ENCODE results near the gene SNAP91.
A peak's percentile ranks its signal among the peaks of the same experiment; 100 is the strongest.

The SNAP91 gene

DNA sequence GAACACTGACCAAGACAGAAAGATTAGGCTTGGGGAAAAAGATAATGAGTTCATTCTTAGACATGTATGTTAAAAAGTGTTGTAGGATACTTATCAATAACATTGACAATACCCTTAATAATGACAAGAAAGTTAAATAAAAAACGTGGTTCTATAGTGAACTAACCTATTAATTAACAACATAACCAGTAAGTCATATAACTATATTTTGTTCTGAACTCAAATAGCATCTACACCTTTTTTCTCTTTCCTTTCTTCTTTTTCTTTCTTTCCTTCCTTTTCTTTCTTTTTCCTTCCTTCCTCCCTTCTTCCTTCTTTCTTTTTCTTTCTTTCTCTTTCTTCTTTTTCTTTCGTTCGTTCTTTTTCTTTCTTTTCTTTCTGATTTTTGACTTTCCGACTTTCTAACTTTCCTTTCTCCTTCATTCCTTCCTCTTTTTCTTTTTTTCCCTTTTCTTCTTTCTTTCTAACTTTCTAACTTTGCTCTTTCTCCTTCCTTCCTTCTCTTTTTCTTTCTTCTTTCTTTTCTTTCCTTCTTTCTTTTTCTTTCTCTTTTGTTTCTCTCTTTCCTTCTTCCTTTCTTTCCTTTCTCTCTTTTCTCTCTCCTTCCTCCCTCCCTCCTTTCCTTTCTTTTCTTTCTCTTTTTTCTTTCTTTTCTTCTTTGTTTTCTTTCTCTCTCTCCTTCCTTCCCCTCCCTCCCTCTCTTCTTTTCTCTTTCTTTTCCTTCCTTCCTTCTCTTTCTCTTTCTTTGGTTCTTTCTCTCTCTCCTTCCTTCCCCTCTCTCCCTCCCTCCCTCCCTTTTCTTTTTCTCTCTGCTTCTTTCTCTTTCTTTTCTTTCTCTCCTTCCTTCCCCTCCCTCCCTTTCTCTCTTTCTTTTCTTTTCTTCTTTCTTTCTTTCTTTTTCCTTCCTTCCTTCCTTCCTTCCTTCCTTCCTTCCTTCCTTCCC, 172.0 kb downstream of the SNAP91 start:
- no peak for DNase-seq

DNA sequence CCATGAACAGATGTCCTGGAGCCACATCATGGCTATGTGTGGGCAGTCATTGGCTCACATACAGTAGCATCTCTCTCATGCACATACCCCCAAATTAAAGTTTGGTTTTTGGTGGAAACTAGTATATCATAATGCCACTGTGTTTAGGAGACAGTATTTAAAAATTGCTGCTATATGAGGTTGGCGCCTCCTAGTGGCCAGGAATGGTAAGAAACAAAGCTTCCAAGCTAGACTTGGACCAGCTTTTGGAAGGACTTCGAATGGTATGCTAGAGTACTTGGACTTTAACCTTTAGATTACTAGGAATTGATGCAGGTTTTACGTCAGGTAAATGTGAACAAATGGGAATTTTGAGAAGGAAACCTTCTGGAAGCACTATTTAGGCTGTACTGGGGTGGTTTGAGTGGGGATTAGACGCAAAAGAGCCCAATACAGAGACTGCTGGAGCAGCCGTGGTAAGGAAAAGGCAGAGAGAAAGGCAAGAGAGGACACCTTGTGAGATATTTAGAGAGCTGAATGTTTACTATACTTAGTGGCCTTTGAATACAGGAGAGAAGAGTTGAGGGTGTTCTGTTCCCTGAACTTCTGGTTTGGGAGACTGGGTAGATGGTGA, 172.8 kb downstream of the SNAP91 start:
- DNase-seq = no peak

DNA sequence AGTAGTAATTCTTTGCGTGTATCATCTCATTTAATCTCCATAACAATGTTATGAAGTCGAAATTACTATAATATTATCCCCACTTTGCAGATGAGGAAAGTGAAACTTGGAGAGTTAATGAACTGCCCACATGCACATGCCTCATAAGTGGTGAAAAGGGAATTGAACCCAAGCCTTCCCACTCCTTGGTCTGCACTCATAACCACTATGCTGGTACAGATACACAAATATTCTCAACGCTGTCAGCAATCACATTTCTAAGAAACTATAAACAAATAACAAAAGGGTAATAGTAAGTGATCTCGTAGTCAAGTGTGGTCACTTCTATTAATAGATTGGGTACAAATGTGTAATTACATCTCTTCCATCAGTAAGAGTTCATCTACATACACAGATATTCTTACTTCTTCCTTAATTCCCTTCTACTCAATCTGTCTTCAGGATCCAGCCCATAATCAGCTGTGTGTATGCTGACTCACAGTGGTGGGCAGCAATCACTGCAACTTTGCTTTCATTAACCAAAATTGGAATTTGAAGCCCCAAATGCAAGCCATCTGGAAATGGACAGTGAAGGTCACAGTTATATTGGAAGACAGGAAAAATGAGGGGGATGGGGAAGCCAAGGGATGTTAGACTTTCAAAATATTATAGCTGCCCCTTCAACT, 190.0 kb downstream of the SNAP91 start:
- DNase-seq = no peak

DNA sequence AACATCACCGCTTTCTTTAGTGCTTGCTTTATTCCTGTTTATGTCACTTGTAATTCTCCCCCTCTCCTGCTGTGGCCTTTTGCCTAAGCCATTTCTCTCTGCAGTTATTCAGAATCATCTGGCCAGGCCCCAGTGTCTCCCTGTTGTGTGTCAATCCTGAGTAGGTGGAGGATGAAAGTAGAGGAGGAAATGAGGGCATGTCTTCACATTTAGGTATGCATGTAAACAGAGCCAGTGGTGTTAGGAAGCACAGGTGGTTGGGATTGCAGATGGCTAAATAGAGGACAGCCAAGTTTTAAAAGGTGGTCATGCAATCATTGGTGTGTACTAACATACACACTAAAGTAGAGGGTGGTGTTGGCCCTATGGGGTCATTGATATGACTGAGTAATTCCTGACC, 191.4 kb downstream of the SNAP91 start:
- DNase-seq = no peak

DNA sequence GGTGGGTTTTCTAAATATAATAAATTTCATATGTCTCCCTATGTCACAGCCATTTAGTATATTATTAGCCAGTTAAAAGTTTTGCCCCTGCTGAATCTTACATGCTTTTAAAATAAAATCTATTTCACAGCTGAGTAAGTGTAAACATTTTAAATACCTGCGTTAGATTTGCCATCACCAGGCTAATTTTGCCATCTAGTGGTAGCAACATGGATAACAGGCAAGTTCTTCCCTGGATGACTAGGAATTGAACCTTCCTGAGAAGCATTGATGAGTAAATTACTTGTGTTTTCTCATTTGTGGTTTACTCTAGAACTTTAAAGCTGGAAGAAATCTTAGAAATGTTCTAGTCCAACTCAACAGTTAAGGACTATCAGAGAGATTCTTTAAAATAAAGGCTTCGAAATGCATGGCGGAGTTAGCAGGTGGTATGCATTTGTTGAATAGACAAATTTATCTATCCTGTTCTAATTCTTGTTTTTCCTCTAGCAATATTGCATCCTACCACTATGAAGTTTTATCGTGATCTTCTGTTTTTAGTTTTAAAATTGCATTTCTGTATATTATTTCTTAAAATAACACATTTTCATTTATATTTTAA, 193.9 kb downstream of the SNAP91 start:
- DNase-seq = peak; percentile 6

DNA sequence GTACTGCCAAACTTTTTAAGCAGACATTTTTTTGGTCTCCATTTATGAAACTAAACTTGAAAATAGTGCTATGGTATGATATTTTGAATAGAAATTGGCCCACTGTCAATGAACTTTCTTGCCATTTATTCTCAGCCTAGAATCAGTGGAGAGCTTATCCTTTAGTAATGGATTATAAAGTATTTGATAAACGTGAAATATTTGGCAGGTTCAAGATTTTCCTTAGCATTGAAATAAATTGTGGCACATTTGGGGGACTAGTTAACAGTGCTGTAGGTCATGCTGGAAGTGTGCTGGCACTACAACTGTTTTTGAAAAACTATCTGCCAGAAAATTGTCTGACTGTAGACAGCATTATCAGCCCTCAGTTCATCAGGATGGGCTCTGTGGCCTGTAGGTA, 194.4 kb downstream of the SNAP91 start:
- DNase-seq = no peak

DNA sequence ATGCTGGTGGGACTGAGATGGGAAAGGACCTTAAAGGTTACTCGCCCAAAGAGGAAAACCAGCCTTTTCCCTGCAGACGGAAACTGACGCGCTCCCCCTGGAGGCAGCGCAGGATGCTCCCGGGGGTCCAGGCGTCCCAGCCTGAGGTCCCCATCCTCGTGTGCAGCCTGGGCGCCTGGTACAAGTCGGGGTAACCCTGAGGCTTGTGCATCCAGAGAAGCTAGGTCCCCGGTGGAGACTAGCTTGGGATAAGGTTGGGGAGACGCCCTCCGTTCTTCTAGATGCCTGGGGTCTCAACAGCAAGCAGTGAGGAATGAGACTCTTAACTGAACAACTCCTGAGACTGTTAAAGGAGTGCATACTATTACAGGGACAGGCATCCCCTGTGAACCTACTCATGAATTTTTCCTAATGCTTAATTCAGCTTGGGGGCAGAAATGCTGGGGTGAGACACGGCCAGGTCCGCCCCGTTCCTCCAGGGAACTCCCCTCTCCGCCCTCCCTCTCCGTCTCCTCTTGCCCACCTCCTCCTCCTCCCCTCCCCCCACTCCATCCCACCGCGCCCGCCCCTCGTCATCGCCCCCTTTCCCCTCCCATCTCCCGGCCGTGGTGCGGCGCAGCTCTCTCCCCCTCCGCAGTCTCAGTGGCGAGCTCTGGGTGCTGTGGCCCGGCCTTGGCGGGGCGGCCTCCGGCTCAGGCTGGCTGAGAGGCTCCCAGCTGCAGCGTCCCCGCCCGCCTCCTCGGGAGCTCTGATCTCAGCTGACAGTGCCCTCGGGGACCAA, 196.8 kb downstream of the SNAP91 start, which contains the start of gene PRSS35:
TSS of gene PRSS35 (plus strand) at position 634 of the 781 bp plus-strand sequence. CDS start 10,908 bp downstream, outside the sequence.
- DNase-seq = no peak

DNA sequence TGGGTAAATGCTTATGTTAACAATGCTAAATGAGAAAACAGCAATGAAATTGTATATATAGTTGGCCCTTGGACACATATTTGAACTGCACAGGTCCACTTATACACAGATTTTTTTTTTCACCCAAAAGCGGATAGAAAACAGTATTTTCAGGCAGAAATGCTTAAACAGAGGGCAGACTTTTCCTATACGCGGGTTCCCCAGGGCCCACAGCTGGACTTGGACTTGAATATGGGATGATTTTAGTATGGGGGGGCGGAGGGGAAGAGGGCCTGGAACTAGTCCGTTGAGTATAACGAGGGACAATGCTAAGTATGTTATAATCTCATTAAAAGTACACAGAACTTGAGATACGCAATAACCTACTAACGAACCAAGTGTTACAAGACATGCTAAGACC, 197.6 kb downstream of the SNAP91 start:
- DNase-seq = no peak

DNA sequence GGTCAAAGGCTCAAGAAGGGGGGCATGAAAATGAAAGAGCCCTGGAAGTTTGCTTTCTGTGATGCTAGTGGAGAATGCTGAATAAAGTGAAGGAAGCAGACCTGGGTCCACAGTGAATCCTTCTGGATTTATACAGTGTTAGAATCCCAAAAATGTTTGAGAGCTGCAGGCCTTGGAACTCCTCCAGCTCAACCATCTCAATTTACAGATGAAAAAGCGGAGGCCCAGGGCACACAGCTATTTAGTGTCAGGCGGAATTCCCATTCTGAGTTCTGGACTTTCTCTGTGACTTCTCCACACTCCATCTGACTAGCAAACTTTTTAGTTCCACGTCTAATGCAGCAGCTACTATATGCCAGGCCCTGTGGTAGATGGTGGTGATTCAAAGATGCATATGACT, 198.1 kb downstream of the SNAP91 start:
- no peak for DNase-seq

DNA sequence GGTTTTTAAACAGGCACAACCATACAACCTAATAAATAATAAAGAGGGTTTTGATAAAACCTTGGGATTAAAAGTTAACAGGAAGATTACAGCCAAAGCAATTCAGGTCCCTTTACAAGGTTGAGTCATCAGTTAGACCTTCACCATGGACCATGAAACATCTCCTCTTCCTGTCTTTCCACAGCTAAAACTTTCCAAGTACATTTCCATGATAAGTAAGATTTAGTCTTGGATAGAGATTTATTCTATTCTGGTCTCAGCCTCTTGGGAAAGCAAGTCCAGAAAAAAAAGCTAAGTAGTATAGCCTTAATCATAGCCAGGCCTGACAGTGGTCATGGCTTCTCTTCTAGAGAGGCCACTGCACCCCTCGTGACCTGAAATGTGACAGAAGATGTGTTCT, 199.5 kb downstream of the SNAP91 start:
- no peak for DNase-seq

DNA sequence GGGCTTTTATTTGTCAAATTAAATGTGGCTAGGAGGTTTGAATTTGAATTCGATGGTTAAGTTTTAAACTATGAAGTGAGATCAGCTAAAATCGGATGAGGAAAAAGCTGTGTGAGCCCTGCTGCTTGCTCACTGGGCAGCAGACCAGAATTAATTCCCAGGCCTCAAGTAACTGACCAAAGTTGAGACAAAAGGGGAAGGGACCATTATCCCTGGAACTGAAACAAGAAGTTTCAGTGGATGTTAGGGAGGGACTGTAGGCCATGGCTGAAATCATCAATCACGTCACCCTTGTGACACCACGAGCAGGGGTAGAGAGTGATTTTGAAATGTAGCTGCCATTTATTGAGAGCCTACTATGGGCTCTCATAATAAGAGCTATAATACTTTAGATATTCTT, 203.5 kb downstream of the SNAP91 start:
- no peak for DNase-seq
